LNCaP clone FGC (cell line): Measurements from ENCODE around the gene GCNT3.
"Not testable (repeated sequence)": the region's sequence is repeated elsewhere in the genome, so short reads cannot be mapped to it uniquely, and the experiment has no call there.

ENCODE experiments used
- DNase-seq: peaks from one replicate; pipeline ENCODE4 v3.0.0-alpha.2; 2011; ENCODE audit warnings: low read depth
- H3K4me3 ChIP-seq: 2 replicates; pipeline ENCODE4 v1.5.1; 2011; ENCODE audit warnings: mild to moderate bottlenecking, low read depth, low read length, control low read depth
- CTCF ChIP-seq: IDR thresholded peaks from 2 replicates; pipeline ENCODE4 v1.5.1; 2012; ENCODE audit warnings: mild to moderate bottlenecking; ENCODE audit not compliant: control insufficient read depth, insufficient read depth; ENCODE audit errors: extremely low read depth

GCNT3 gene

GRCh38 chr15:59644756-59645155 is 33.2 kb downstream of the GCNT3 start:
- TF ChIP-seq CTCF = no peak
- H3K4me3 ChIP-seq = no peak overlapping the region
- no peak for DNase-seq

- DNase-seq, H3K4me3 ChIP-seq: not testable (repeated sequence)
Measured at GRCh38 chr15:59645812-59646211, 34.2 kb downstream of the GCNT3 start.

GRCh38 chr15:59646277-59646676 is 34.7 kb downstream of the GCNT3 start:
- no peak overlapping the region for H3K4me3 ChIP-seq
- no peak for TF ChIP-seq CTCF
- DNase-seq = no peak

GRCh38 chr15:59647085-59647484 is 35.5 kb downstream of the GCNT3 start:
- H3K4me3 ChIP-seq = no peak overlapping the region
- no peak for DNase-seq
- TF ChIP-seq CTCF = no peak

- no peak overlapping the region for H3K4me3 ChIP-seq
- TF ChIP-seq CTCF = no peak
- DNase-seq = peak; percentile 37
Measured at GRCh38 chr15:59649603-59650002, 38.0 kb downstream of the GCNT3 start.

- DNase-seq = no peak
- no peak for TF ChIP-seq CTCF
- no peak overlapping the region for H3K4me3 ChIP-seq
Measured at GRCh38 chr15:59654046-59654445, 42.5 kb downstream of the GCNT3 start.

- peak; percentile 77 for DNase-seq
- H3K4me3 ChIP-seq = peak within 1 kb of the TSS; percentile 93
- TF ChIP-seq CTCF = no peak
Measured at GRCh38 chr15:59656897-59657634, 45.5 kb downstream of the GCNT3 start, which contains the start of gene GTF2A2. GTF2A2 (minus strand) TSS chr15:59657515; CDS start chr15:59652277, 5,238 bp downstream.
